UCSD-AML1 (cell line): ENCODE data around the gene SGCD.

Experiments used
- DNase-seq: peaks from one replicate; lab custom pipeline; 2025; ENCODE audit not compliant: unreplicated experiment; lab: John Stamatoyannopoulos, UW

Gene SGCD

GRCh38 chr5:156755421-156756087 is 428.6 kb downstream of the SGCD start:
- no peak for DNase-seq

- no peak for DNase-seq
These were observed 431.2 kb downstream of the SGCD start for GRCh38 chr5:156758011-156758791.

GRCh38 chr5:156759156-156759555 is 432.2 kb downstream of the SGCD start:
- DNase-seq = no peak

GRCh38 chr5:156762771-156763170 is 435.8 kb downstream of the SGCD start:
- DNase-seq = no peak

- DNase-seq = no peak
These were observed 437.4 kb downstream of the SGCD start for GRCh38 chr5:156764176-156764971.

GRCh38 chr5:156774273-156774672 is 447.3 kb downstream of the SGCD start:
- DNase-seq = no peak

GRCh38 chr5:156778139-156778706 is 451.3 kb downstream of the SGCD start:
- no peak for DNase-seq

GRCh38 chr5:156778752-156779151 is 451.8 kb downstream of the SGCD start:
- no peak for DNase-seq

GRCh38 chr5:156779436-156779835 is 452.5 kb downstream of the SGCD start:
- DNase-seq = no peak

- DNase-seq = no peak
These were observed 456.1 kb downstream of the SGCD start for GRCh38 chr5:156783092-156783491.

- DNase-seq = no peak
These were observed 467.7 kb downstream of the SGCD start for GRCh38 chr5:156794687-156795086.

- DNase-seq = no peak
These were observed 471.2 kb downstream of the SGCD start for GRCh38 chr5:156798201-156798600.

- no peak for DNase-seq
These were observed 472.2 kb downstream of the SGCD start for GRCh38 chr5:156799171-156799570.

GRCh38 chr5:156800929-156801328 is 474.0 kb downstream of the SGCD start:
- no peak for DNase-seq

GRCh38 chr5:156802501-156802900 is 475.5 kb downstream of the SGCD start:
- DNase-seq = no peak

- no peak for DNase-seq
These were observed 476.4 kb downstream of the SGCD start for GRCh38 chr5:156803404-156803803.

- DNase-seq = no peak
These were observed 486.0 kb downstream of the SGCD start for GRCh38 chr5:156812959-156813358.

GRCh38 chr5:156815988-156816599 is 489.1 kb downstream of the SGCD start:
- no peak for DNase-seq
